HUES6 (cell line): Measurements from ENCODE around the gene CDC5L.
"Not testable (repeated sequence)": the region's sequence is repeated elsewhere in the genome, so short reads cannot be mapped to it uniquely, and the experiment has no call there.

Source experiments
- H3K27ac ChIP-seq: 2 replicates; pipeline ENCODE4 v1.7.0; 2013; ENCODE audit warnings: low read depth, mild to moderate bottlenecking, low read length, inconsistent platforms
- H3K27me3 ChIP-seq: 2 replicates; pipeline ENCODE4 v1.6.1; 2013; ENCODE audit warnings: low read length; ENCODE audit not compliant: control insufficient read depth, insufficient read depth
- H3K36me3 ChIP-seq: 2 replicates; pipeline ENCODE4 v1.6.1; 2013; ENCODE audit warnings: low read length; ENCODE audit not compliant: control insufficient read depth, insufficient read depth
- H3K4me1 ChIP-seq: 2 replicates; pipeline ENCODE4 v1.6.1; 2013; ENCODE audit warnings: low read length; ENCODE audit not compliant: control insufficient read depth, insufficient read depth
- H3K4me3 ChIP-seq: 2 replicates; pipeline ENCODE4 v1.5.1; 2013; ENCODE audit warnings: low read depth, low read length
- H3K9ac ChIP-seq: one replicate; pipeline ENCODE4 v1.6.1; 2013; ENCODE audit warnings: mild to moderate bottlenecking, low read length
- H3K9me3 ChIP-seq: 2 replicates; pipeline ENCODE4 v1.6.1; 2013; ENCODE audit warnings: low read depth, low read length; ENCODE audit not compliant: control insufficient read depth, insufficient read depth

The CDC5L gene

DNA sequence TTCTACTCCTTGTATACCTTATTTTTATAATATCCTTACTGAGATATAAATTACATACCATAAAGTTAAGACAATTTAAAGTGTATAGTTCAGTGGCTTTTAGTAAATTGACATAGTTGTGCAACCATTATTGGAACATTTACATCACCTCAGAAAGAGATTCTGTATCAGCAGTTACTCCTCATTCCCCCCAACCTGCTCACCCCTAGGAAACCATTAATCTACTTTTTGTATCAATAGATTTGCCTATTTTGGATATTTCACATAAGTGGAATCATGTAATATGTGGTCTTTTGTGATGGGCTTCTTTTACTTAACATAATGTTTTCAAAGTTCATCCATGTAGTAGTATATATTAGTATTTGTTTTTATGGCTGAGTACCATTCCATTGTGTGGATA is 51.3 kb downstream of the CDC5L start:
- Histone ChIP-seq H3K9ac (no peak overlapping the region), H3K4me1 (no peaks in the 10 kb centered on the region), H3K27ac (no peak overlapping the region), H3K36me3 (peaks cover 24% of the 10 kb centered on the region), H3K4me3 (no peak overlapping the region), H3K9me3 (peaks cover 4% of the 10 kb centered on the region; the same call in 1 of the 2 replicates), H3K27me3 (no peaks in the 10 kb centered on the region)

DNA sequence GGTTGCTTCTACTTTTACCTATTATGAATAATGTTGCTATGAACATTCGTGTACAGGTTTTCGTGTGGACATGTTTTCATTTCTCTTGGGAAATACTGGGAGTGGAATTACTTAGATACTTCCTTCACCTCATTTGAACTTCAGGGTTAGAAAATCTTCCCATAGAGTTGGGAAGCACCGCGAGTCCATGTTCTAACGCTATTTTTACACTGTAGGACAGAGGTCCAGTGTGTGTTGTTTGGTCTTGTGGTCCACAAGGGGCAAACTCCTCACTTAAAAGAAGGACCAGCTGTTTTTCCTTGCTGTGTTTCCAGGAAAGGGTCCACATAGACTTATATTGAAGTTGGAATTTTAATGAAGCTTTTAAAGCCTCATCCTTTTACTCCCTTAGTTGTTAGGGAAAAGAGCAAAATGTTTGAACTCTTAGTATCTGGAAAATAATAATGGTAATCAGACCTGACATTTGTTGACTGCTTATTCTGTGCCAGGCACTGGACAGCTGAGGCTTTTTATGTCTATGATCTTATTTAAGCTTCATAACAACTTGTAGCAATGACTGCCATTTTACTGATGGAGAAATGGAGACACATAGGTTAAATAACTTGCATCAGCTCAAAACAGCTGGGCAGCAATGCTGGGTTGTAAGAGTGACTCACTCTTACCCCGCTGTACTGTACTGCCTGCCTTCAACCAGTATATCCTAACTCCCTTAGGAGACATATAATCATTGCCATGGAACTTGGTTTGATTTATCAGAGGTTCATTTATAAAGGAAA is 52.0 kb downstream of the CDC5L start:
- Histone ChIP-seq H3K27ac (no peak overlapping the region), H3K4me1 (no peaks in the 10 kb centered on the region), H3K9me3 (peaks cover 4% of the 10 kb centered on the region; the same call in 1 of the 2 replicates), H3K27me3 (no peaks in the 10 kb centered on the region), H3K4me3 (no peak overlapping the region), H3K36me3 (peaks cover 23% of the 10 kb centered on the region), H3K9ac (no peak overlapping the region)

DNA sequence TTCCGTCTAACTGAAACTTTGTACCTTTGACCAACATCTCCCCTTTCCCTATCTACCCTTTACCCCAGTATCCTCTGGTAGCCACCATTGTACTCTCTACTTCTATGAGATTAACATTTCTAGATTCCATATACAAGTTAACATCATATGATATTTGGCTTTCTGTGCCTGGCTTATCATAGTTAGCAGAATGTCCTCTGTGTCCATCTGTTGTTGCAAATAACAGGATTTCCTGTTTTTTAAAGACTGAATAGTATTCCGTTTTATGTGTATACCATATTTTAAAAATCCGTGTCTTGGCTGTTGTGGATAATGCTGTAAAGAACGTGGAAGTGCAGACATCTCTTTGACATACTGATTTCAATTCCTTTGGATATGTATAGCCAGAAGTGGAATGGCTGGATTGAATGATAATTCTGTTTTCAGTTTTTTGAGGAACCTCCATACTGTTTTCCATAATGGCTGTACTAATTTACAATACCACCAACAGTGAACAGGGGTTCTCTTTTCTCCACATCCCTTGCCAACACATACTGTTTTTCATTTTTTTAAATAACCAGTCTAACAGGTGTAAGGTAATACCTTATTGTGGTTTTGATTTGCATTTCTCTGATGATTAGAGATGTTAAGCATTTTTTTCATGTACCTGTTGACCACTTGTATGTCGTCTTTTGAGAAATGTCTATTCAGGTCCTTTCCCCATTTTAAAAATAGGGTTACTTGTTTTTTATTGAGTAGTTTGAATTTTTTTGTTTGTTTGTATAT is 53.8 kb downstream of the CDC5L start:
- Histone ChIP-seq H3K27ac (no peak overlapping the region), H3K9ac (no peak overlapping the region), H3K4me3 (no peak overlapping the region), H3K27me3 (no peaks in the 10 kb centered on the region), H3K36me3 (peaks cover 33% of the 10 kb centered on the region), H3K4me1 (no peaks in the 10 kb centered on the region), H3K9me3 (peaks cover 4% of the 10 kb centered on the region; the same call in 1 of the 2 replicates)

DNA sequence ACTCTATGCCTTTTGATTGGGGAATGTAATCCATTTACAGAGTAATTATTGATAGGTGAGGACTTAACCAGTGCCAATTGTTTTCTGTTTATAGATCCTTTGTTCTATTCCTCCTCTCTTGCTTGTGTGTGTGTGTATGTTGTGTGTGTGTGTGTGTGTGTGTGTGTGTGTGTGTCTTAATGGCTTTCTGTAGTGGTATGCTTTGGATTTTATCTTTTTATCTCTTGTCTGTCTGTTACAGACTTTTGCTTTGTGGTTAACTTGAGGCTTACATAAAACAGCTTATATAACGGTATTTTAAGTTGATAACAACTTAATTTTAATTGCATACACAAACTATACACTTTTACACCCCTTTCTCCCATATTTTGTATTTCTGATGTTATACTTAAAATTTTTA is 54.7 kb downstream of the CDC5L start:
- Histone ChIP-seq H3K36me3 (peaks cover 40% of the 10 kb centered on the region), H3K27ac (no peak overlapping the region), H3K4me1 (no peaks in the 10 kb centered on the region), H3K4me3 (no peak overlapping the region), H3K9ac (no peak overlapping the region), H3K9me3 (peaks cover 4% of the 10 kb centered on the region; the same call in 1 of the 2 replicates), H3K27me3 (no peaks in the 10 kb centered on the region)

DNA sequence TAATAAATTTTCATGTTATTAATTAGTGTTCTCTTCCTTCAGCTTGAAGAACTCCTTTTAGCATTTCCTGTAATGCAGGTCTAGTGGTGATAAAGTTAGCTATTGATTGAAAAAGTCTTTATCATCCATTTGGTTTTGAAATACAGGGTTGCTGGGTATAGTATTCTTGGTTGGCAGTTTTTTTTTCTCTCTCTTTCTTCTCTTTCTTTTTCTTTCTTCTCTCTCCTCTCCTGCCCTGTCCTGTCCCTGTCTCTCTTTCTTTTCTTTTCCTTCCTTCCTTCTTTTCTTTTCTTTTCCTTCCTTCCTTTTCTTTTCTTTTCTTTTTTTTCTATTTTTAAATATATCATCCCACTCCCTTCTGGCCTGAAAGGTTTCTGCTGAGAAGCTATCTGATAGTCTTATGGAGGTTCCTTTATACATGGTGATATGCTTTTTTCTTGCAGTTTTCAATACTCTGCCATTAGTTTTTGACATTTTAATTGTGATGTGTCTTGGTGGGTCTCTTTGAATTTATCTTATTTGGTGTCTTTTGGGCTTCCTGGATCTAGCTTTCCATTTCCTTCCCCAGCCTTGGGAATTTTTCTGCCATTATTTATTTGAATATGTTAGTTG is 55.4 kb downstream of the CDC5L start:
- peaks cover 4% of the 10 kb centered on the region; the same call in 1 of the 2 replicates for H3K9me3 ChIP-seq
- H3K27me3 ChIP-seq, result no peaks in the 10 kb centered on the region
- peaks cover 47% of the 10 kb centered on the region for H3K36me3 ChIP-seq
- no peak overlapping the region for H3K4me3 ChIP-seq
- H3K9ac ChIP-seq, result no peak overlapping the region
- no peaks in the 10 kb centered on the region for H3K4me1 ChIP-seq
- no peak overlapping the region for H3K27ac ChIP-seq

DNA sequence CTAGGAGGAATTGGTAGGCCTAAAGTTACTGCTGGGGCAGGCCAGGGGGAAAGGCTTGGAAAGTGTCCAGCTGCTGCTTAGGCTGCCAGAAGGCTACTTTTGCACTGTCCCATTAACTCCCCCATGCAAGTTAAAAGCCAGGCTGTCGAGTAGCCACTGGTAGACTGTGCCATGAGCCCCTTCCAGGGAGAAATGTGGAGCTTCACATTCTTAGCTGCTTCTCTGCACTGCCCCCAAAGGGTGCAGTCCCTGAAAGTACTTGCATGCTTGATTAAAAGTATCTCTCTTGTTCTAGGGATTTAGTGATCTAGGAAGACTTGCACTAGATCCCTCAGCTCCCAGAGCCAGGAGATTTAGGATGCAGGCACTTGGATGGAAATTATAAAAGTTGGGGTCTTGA is 57.3 kb downstream of the CDC5L start:
- no peaks in the 10 kb centered on the region for H3K27me3 ChIP-seq
- no peaks in the 10 kb centered on the region for H3K4me1 ChIP-seq
- no peak overlapping the region for H3K9ac ChIP-seq
- peaks cover 4% of the 10 kb centered on the region; the same call in 1 of the 2 replicates for H3K9me3 ChIP-seq
- peaks cover 43% of the 10 kb centered on the region for H3K36me3 ChIP-seq
- no peak overlapping the region for H3K27ac ChIP-seq
- no peak overlapping the region for H3K4me3 ChIP-seq

DNA sequence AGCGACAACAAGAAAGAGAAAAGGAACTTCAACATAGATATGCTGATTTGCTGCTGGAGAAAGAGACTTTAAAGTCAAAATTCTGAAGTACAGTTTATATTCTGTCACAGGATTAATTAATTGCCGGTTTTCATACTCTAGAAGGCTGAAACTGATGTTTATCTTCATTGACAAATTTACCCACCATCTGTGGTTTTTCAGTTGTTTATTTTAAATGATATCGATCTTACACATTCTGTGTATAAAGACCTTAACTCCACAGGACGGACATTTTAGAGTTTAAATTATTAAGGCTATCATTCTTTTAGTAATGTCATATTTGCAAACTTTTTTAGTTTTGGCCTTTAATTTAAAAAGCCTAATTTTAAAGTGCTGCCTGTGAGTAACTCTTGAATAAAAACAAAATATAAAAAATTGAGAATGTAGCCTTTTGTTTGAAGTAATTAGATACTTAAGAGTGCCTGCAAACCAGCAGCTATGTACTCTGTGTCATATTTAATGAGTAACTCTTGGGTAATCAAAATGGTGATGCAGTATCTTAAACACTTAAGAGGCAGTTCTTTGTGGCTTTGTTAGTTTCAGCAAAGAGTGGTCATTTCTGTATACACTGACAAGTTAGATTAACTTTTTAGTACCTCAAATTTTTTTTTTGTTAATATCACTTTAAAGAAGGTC is 59.3 kb downstream of the CDC5L start:
- Histone ChIP-seq H3K36me3 (peaks cover 36% of the 10 kb centered on the region), H3K27ac (no peak overlapping the region), H3K4me1 (no peaks in the 10 kb centered on the region), H3K9ac (no peak overlapping the region), H3K9me3 (peaks cover 4% of the 10 kb centered on the region; the same call in 1 of the 2 replicates), H3K27me3 (no peaks in the 10 kb centered on the region), H3K4me3 (no peak overlapping the region)

DNA sequence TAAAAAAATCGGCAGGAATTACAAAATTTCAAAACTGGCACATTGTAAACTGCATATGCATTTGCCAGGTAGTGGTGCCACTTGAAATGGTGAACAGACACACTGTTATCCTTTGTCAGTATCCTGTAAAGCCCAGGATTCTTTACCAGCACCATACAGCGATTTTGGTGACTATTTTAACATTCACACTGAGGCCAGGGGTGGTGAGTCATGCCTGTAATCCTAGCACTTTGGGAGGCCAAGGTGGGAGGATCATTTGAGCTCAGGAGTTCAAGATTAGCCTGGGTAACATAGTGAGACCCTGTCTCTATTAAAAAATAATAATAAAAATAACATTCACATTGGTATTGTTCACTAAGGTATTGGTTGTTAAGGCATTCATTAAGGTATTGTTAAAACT is 61.7 kb downstream of the CDC5L start:
- H3K9ac ChIP-seq, H3K4me3 ChIP-seq, H3K27ac ChIP-seq, H3K27me3 ChIP-seq, H3K4me1 ChIP-seq, H3K9me3 ChIP-seq: not testable (repeated sequence)
- peaks cover 42% of the 10 kb centered on the region for H3K36me3 ChIP-seq

DNA sequence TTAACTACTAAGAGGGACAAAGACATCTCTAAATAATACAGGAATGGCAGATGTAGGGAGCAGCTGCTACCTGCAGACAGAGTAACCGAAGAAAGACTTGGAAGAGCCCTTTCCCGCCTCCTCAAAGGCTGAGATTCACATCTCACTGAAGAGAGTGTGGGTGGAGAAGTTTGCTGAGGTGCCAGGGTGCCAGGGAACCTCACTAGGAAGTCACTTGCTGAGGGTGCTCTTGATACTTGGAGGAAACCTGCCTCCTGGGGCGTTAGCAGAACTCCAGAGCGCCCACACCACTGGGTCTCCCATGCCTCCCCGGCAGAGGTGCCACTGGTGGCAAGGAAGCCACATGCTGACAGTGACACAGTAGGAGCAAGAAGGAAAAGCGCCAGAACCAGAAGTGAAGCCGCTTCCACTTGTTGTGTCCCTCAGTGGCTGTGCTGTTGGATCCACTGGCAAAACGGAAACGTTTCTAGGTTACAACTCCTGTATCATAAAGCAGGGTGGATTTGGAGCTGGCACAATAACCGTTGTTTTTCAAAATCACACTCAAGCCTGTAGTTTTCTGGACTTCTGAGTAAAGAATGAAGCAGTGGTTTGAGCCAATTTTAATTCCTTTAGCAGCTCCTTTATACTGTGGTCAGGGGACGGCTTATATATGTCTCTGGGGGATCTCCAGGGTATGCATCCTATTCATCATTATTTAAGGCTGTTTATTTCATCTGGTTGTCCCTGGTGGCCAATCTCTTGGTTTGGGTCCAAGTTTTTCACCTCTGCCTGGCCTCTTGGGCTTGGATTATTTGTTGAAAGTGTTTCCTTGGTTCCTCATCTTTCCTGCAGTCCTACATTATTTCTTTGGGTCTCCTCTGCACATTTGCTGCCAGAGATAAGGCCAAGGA is 64.5 kb downstream of the CDC5L start:
- Histone ChIP-seq H3K9me3 (no peaks in the 10 kb centered on the region), H3K36me3 (peaks cover 25% of the 10 kb centered on the region), H3K4me3 (no peak overlapping the region), H3K27me3 (no peaks in the 10 kb centered on the region), H3K4me1 (peaks cover 6% of the 10 kb centered on the region; the same call in 1 of the 2 replicates), H3K27ac (no peak overlapping the region), H3K9ac (no peak overlapping the region)

DNA sequence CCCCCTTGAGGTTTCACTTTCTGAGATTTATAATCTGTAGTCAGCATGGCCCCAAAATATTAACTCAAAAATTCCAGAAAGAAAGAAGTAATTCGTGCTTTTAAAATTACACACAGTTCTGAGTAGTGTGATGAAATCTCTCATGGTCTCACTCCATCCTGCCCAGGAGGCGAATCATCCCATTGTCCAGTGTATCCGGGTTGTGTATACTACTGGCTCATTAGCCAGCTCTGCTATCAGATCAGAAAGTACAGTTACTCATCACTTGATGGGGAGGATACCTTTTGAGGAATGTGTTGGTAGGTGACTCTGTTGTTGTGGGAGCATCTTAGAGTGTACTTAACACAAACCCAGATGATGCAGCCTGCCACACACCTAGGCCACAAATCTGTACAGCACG is 65.2 kb downstream of the CDC5L start:
- H3K4me3 ChIP-seq, result no peak overlapping the region
- no peak overlapping the region for H3K9ac ChIP-seq
- H3K27ac ChIP-seq, result no peak overlapping the region

More for the DNA sequence above, 65.2 kb downstream of the CDC5L start:
- no peaks in the 10 kb centered on the region for H3K27me3 ChIP-seq
- no peaks in the 10 kb centered on the region for H3K9me3 ChIP-seq
- peaks cover 18% of the 10 kb centered on the region for H3K36me3 ChIP-seq
- peaks cover 6% of the 10 kb centered on the region; the same call in 1 of the 2 replicates for H3K4me1 ChIP-seq
